Measurements from ENCODE around the gene FBXO48. TPM values are rescaled to one million over a fixed set of nuclear protein-coding genes. Genes with fewer than 3 reads are reported as not detected.

Gene FBXO48
- total and polyA plus RNA-seq, 2 experiments from 2014 or later = 1.1 to 1.3 TPM

GRCh38 chr2:68478688-68479087, 11.6 kb upstream of the FBXO48 start (continued):
- no peak for TF ChIP-seq CTCF (conservative IDR thresholded peaks at IDR 0.05; ENCODE audit: low read depth in 2 of 2)
- TF ChIP-seq REST (IDR thresholded peaks at IDR 0.05; ENCODE audit: unreplicated experiment) = no peak
- TF ChIP-seq POLR2AphosphoS5 (IDR thresholded peaks at IDR 0.05; ENCODE audit: low read depth) = no peak
- TF ChIP-seq EZH2phosphoT487 (IDR thresholded peaks at IDR 0.05; ENCODE audit: unreplicated experiment) = no peak
- TF ChIP-seq STAT1 (IDR thresholded peaks at IDR 0.05; ENCODE audit: unreplicated experiment) = no peak
- TF ChIP-seq, protein P1, sequence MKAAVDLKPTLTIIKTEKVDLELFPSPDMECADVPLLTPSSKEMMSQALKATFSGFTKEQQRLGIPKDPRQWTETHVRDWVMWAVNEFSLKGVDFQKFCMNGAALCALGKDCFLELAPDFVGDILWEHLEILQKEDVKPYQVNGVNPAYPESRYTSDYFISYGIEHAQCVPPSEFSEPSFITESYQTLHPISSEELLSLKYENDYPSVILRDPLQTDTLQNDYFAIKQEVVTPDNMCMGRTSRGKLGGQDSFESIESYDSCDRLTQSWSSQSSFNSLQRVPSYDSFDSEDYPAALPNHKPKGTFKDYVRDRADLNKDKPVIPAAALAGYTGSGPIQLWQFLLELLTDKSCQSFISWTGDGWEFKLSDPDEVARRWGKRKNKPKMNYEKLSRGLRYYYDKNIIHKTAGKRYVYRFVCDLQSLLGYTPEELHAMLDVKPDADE (IDR thresholded peaks at IDR 0.05) = no peak
- TF ChIP-seq NANOG (IDR thresholded peaks at IDR 0.05; ENCODE audit: borderline replicate concordance) = no peak
- TF ChIP-seq EZH2 (IDR thresholded peaks at IDR 0.05; ENCODE audit: low read depth, unreplicated experiment) = no peak
- no peak for TF ChIP-seq ZNF114 (CRISPR knock-in tag; IDR thresholded peaks at IDR 0.05)

GRCh38 chr2:68476454-68476853, 9.4 kb upstream of the FBXO48 start:
- H3K4me1 ChIP-seq (ENCODE audit: insufficient read depth) = no peaks in the 10 kb centered on the region
- no peak overlapping the region for H3K27ac ChIP-seq (ENCODE audit: low read depth)
- no peaks in the 10 kb centered on the region for H3K36me3 ChIP-seq (ENCODE audit: insufficient read depth)
- H3K36me3 Mint-ChIP-seq (ENCODE audit: low read depth) = no peaks in the 10 kb centered on the region
- 0 out of 2 replicates have a peak, but pooled peaks cover 5% of the 10 kb centered on the region for H3K79me2 ChIP-seq (replicated peaks; ENCODE audit: insufficient read depth)
- H3K4me3 Mint-ChIP-seq = no peak overlapping the region
- no peak for ATAC-seq
- H3K27ac Mint-ChIP-seq = no peak overlapping the region
- no peak overlapping the region for H2AFZ ChIP-seq
- H4K20me1 ChIP-seq (replicated peaks; ENCODE audit: insufficient read depth) = peaks cover 4% of the 10 kb centered on the region; the same call in 1 of the 2 replicates
- no peaks in the 10 kb centered on the region for H3K9me3 Mint-ChIP-seq
- no peaks in the 10 kb centered on the region for H3K27me3 Mint-ChIP-seq (ENCODE audit: insufficient read depth, low read depth, poor library complexity)
- no peak overlapping the region for H3K4me3 ChIP-seq
- DNase-seq (ENCODE audit: low spot score) = no peak
- no peak overlapping the region for H3K4me2 ChIP-seq
- H3K27me3 ChIP-seq (ENCODE audit: insufficient read depth) = no peaks in the 10 kb centered on the region
- H3K4me1 Mint-ChIP-seq = no peaks in the 10 kb centered on the region
- no peaks in the 10 kb centered on the region for H3F3A ChIP-seq (replicated peaks; ENCODE audit: low read depth)
- no peaks in the 10 kb centered on the region; the same call in 1 of the 2 replicates for H3K9me2 ChIP-seq (ENCODE audit: insufficient read depth)
- TF ChIP-seq STAT1 (IDR thresholded peaks at IDR 0.05; ENCODE audit: unreplicated experiment) (no peak), CREB1 (CRISPR knock-in tag; IDR thresholded peaks at IDR 0.05; ENCODE audit: low read depth) (no peak), ZNF462 (CRISPR knock-in tag; IDR thresholded peaks at IDR 0.05) (no peak), NANOG (IDR thresholded peaks at IDR 0.05; ENCODE audit: borderline replicate concordance) (no peak)
- TF ChIP-seq, protein P1 (IDR thresholded peaks at IDR 0.05) = no peak
